Measurements from ENCODE around the gene GSTM4.
A peak's percentile ranks its signal among the peaks of the same experiment; 100 is the strongest.

Gene GSTM4

DNA sequence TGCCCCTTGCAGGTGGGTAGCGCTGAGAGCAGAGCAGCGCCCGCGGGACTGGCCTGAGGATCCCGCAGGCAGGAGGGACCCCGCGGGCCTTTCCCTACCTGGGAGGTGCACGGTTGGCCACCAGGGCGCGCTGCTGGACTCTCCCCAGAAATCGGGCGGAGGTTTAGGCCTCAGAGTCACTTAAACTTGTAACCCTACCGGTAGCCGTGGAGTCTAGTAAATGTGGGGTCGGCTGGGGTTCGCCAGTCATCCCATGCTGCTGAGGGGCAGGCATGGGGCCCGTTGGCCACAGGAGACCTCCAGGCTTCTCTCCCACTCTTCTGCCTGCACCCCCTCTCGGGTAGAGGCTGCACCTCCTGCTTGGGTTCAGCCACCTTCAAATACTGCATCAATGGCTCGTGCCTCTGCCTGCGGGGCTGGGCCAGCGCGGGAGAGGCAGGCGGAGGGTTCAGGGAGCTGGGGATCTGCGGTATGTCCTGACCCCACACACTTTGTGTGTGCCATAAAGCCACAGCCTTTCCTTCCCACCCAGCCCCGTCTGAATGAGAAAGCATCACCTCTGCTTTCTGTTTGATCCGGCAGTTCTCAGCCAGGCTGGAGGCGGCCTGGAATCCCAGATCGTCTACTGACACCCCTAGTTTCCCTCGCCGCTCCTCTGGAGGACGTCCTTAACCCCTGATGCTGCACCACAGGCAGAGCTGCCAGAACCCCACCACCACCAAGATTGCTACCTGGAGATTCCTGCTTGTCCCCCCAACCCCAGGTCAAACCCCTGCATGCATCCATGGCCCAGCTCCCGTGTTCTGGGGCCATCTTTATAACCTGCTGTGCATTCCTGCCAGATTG is 12.3 kb upstream of the GSTM4 start:
- TF ChIP-seq, protein P1, sequence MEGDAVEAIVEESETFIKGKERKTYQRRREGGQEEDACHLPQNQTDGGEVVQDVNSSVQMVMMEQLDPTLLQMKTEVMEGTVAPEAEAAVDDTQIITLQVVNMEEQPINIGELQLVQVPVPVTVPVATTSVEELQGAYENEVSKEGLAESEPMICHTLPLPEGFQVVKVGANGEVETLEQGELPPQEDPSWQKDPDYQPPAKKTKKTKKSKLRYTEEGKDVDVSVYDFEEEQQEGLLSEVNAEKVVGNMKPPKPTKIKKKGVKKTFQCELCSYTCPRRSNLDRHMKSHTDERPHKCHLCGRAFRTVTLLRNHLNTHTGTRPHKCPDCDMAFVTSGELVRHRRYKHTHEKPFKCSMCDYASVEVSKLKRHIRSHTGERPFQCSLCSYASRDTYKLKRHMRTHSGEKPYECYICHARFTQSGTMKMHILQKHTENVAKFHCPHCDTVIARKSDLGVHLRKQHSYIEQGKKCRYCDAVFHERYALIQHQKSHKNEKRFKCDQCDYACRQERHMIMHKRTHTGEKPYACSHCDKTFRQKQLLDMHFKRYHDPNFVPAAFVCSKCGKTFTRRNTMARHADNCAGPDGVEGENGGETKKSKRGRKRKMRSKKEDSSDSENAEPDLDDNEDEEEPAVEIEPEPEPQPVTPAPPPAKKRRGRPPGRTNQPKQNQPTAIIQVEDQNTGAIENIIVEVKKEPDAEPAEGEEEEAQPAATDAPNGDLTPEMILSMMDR (IDR thresholded peaks at IDR 0.05; ENCODE audit: borderline replicate concordance, control extremely low read depth, extremely low read depth, insufficient read depth, missing control alignments) = peak; percentile 90
- in situ Hi-C loops (cut with MboI; ENCODE audit: low sequenced_read_pairs, unreplicated experiment) = loop anchor here (5.0 kb wide), 2 partner anchors 129 to 339 kb away; partner anchors contain the start of gene AHCYL1
- peak; percentile 90 for DNase-seq (ENCODE audit: low spot score)

DNA sequence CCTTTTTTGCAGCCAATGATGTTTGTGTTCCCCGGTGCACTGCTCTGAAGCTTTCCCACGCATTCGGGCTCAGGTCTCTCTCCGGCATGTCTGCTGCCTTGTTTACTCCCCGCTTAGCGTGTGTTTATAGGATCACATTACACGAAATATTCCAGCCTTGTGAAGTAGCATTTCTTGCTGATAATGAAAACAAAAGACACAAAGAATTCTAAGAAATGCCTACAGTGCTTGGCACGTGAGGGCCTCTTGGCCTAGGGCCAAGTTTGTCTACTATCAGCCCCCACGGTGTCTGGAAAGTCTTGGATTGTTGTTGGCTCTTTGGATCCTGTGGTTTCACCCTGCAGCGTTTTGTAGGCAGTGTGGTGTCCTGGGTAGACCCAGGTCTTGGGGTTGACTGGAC is 11.2 kb upstream of the GSTM4 start:
- TF ChIP-seq, protein P1 (IDR thresholded peaks at IDR 0.05; ENCODE audit: borderline replicate concordance, control extremely low read depth, extremely low read depth, insufficient read depth, missing control alignments) = no peak
- in situ Hi-C loops (cut with MboI; ENCODE audit: low sequenced_read_pairs, unreplicated experiment) = loop anchor here (5.0 kb wide), 2 partner anchors 128 to 338 kb away; partner anchors contain the start of gene AHCYL1
- DNase-seq (ENCODE audit: low spot score) = no peak

DNA sequence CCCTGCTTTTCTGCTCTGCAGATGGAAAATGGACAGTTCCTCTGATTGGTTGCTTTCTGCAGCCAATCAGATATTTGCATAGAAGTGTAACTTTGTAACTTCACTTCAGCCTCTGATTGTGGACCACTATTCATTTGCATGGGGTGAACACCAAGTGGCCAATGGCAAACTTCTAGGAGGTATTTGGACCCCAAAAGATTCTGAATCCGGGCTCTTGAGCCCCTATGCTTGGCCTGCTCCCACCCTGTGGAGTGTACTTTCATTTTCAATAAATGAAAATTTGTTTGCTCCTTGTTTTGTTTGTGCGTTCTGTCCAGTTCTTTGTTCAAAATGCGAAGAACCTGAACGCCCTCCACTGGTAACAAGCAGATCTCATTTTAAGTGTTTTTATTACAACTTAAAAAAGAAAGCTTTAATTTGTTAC is 6.4 kb upstream of the GSTM4 start:
- in situ Hi-C loops (cut with MboI; ENCODE audit: low sequenced_read_pairs, unreplicated experiment) = no loop called here

DNA sequence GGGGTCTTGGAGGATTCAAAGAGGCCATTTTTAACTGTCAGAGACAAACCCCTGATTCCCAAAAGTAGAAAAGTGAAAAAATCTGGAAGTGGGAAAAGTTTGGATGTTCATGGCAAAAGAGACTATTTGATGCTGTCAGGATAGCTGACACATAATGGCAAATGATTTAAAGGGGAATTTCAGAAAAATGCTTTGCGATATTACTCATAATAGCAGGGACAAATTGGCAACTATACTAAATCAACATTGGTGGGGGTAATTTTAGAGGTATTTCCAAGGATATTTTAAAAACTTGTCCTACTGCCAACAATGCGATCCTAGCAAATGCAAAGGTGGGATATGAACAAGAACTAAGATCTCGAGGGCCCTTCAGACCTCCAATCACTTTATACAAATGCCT is 5.3 kb upstream of the GSTM4 start:
- DNase-seq (ENCODE audit: low spot score) = no peak
- in situ Hi-C loops (cut with MboI; ENCODE audit: low sequenced_read_pairs, unreplicated experiment) = no loop called here
- TF ChIP-seq, protein P1 (IDR thresholded peaks at IDR 0.05; ENCODE audit: borderline replicate concordance, control extremely low read depth, extremely low read depth, insufficient read depth, missing control alignments) = no peak

More for the DNA sequence above, 6.4 kb upstream of the GSTM4 start:
- TF ChIP-seq, protein P1 (IDR thresholded peaks at IDR 0.05; ENCODE audit: borderline replicate concordance, control extremely low read depth, extremely low read depth, insufficient read depth, missing control alignments) = no peak
- DNase-seq (ENCODE audit: low spot score) = no peak

DNA sequence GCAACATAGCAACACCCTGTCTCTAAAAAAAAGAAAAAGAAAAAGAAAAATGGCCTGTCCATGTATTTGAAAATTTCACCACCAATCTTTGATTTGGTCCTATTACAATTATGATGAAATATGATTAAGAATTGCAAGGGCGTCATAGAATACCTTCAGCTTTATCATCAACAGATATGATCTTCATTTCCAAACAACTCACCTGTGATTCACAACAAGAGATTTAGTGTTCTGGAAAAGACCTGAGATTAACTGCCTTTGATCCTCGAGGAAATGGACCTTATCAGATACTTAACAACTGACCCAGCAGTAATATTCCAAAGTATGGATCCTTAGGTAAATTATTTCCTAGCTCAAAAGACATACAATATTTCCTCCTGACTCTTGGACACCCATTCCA is 3.5 kb upstream of the GSTM4 start:
- in situ Hi-C loops (cut with MboI; ENCODE audit: low sequenced_read_pairs, unreplicated experiment) = no loop called here
- TF ChIP-seq, protein P1 (IDR thresholded peaks at IDR 0.05; ENCODE audit: borderline replicate concordance, control extremely low read depth, extremely low read depth, insufficient read depth, missing control alignments) = no peak
- no peak for DNase-seq (ENCODE audit: low spot score)

DNA sequence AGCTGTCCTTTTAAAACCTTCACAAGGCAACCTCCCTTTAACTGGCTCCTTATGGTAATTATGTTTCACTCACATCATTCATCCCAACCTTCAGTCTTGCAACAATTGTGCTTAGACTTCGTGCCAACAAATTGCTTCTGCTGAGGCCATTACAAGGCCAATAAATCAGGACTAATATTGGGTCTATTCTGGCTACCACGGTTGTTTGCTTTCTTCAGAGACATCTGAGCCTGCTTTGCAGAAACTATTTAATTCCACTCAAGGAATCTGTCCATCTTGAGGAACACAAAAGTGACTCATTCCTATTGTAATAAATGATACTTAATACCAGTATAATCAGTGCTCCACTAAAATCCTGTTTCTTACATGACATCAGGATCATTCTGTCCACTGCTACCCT is 2.6 kb upstream of the GSTM4 start:
- in situ Hi-C loops (cut with MboI; ENCODE audit: low sequenced_read_pairs, unreplicated experiment) = no loop called here
- TF ChIP-seq, protein P1 (IDR thresholded peaks at IDR 0.05; ENCODE audit: borderline replicate concordance, control extremely low read depth, extremely low read depth, insufficient read depth, missing control alignments) = no peak
- no peak for DNase-seq (ENCODE audit: low spot score)

All from GM13976 (cell line).